GM12892 (cell line): Measurements from ENCODE around the gene TMEM273.

Source experiments
- POLR2A ChIP-seq: IDR thresholded peaks from 2 replicates; pipeline ENCODE4 v1.6.1; 2011; ENCODE audit warnings: low read depth, low read length, control low read depth
- POLR2AphosphoS5 ChIP-seq: IDR thresholded peaks from 2 replicates; pipeline ENCODE4 v1.6.1; 2011; ENCODE audit warnings: low read depth, low read length, control low read depth
- TAF1 ChIP-seq: IDR thresholded peaks from 2 replicates; pipeline ENCODE4 v1.6.1; 2011; ENCODE audit warnings: low read depth, mild to moderate bottlenecking, control low read depth, low read length, borderline replicate concordance

GRCh38 chr10:49226594-49226993 lies 38.4 kb upstream of the TMEM273 start:
- TF ChIP-seq POLR2A (no peak), POLR2AphosphoS5 (no peak), TAF1 (no peak)
